ENCODE results near the gene LCN1. TPM values are rescaled to one million over a fixed set of nuclear protein-coding genes. Genes with fewer than 3 reads are reported as not detected.

Gene LCN1
- total RNA-seq, 1 donor: not detected

DNA sequence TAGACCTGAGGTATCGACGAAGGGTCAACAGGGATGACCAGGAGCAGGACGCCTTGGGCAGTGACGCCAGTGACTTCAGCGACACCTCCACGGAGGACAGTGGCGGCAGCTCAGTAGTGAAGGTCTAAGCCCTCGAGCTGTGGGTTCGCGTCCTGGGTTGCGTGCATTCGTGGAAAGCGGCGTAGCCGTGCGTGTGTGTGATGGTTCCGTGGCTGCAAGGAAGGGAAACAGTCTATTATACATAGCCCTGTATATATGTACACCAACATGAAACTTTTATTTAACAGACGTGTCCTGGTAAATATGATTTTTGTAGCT is 33.3 kb upstream of the LCN1 start:
- no peak for DNase-seq (ENCODE audit: low read depth in 2 of 3, low spot score in 2 of 3)

DNA sequence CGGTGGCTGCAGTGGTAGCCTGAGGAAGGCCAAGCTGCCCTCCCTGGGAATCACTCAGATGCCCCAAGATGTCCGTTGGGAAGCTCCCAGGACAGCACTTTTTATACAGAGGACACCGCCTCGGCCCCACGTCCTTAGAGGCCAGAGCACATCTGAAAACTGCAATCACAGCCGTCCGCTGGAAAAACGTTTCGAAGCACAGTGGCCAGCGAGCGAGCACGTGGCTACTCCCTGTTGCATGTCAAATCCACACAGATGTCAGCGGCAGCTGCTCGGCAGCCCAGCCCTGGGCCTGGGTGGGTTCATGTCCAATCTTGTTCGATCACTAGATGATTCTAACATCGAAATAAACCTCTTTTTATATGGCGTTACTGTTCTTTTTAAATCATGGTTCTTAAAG is 32.7 kb upstream of the LCN1 start:
- no peak for DNase-seq (ENCODE audit: low read depth in 2 of 3, low spot score in 2 of 3)

DNA sequence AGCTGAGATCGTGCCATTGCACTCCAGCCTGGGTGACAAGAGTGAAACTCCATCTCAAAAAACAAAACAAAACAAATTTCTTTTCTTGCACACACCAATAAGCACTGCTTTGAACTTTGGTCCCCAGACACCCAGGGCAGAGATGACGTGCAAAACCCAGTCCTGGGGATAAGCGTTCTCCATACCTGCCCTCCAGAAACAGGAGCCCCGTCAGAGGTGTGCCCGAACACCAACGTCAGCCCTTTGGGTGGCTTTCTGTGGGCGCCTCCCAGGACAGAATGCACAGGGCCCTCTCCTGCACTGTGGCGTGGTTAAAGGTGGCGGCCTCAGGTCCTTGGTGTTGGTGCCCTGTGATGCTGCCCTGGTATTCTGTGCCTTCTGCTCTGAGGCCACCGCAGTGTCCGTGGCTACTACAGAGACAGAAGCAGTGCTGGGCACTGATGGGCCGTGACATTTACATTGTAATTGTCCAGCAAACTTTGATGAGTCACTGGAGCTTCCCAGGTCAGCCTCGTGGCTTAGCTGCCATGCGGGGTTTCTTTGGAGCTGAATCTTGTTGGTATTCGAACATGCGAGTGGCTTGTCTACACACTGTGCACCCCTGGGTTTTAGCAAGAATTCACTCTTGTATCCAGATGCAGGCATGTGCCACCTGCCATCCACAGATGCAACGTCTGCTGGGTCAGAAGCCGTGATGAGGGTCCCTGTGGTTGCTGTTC is 31.9 kb upstream of the LCN1 start:
- no peak for DNase-seq (ENCODE audit: low read depth in 2 of 3, low spot score in 2 of 3)

DNA sequence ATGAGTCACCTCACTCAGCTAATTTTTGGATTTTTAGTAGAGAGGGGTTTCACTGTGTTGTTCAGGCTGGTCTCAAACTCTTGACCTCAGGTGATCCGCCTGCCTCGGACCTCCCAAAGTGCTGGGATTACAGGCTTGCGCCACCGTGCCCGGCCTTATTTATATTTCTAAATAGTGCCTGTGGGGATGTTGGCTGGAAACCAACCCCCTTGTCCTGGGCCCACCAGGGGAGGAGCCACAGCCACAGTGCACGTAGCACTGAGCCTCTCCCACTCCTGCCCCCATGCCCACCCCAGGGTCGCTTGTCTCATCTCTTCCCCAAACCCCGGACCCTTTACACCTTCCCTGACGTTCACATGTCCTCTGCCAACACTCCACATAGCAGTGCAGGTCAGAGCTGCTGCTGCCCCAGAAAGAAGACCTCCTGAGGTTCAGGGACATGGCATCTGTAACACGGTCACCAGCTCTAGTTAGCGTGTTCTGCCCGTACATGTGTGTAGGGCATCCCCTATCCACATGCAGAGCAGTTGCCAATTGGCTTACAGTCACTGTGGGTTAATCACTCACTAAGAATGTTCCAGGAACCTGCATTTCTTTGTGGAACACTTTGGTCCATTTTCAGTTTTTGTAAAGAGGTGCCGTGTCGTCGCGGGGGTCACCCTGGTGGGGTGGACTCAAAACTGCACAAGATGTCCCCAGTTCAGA is 30.9 kb upstream of the LCN1 start:
- DNase-seq (ENCODE audit: low read depth in 2 of 3, low spot score in 2 of 3): no peak

DNA sequence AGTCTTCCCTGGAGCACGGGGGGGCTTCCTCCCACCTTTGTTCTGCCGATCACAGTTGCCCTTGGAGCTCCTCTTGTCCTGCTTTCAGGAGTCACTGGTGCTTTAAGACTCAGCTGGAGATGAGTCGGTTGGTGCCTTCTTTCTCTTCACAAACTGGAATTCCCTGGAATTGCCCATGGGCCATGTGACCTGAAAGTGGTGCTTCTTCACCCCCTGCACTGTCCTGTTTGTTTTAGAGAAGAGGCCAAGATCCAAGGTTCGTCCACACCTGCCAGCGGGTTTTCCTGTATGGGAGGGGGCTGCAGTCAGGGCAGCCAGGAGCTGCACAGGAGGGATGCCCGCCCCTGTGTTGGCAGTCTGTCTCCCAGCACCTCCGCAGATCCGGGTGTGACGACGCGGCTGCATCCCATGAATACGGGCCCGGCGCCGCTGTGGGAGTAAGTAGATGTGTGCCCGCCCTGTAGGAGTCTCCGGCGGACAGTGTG is 30.2 kb upstream of the LCN1 start:
- no peak for DNase-seq (ENCODE audit: low read depth in 2 of 3, low spot score in 2 of 3)

DNA sequence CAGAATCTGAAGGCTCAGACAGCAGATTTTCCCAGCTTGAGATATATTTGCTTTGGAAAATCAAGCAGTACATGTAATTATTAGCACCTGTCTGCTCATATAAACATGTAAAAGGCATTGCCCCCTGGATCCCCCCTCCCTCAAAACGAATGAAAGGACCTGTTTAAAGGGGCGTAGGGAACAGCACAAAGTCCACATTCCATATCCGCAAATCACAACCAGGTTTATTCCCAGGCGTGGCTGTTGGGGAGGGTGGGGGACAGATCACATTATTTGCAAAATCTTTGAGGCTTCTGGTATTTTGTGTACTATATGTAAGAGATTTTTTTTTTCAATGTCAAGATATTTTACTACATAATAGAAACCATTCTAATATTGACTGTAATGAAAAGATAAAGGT is 29.5 kb upstream of the LCN1 start:
- no peak for DNase-seq (ENCODE audit: low read depth in 2 of 3, low spot score in 2 of 3)

DNA sequence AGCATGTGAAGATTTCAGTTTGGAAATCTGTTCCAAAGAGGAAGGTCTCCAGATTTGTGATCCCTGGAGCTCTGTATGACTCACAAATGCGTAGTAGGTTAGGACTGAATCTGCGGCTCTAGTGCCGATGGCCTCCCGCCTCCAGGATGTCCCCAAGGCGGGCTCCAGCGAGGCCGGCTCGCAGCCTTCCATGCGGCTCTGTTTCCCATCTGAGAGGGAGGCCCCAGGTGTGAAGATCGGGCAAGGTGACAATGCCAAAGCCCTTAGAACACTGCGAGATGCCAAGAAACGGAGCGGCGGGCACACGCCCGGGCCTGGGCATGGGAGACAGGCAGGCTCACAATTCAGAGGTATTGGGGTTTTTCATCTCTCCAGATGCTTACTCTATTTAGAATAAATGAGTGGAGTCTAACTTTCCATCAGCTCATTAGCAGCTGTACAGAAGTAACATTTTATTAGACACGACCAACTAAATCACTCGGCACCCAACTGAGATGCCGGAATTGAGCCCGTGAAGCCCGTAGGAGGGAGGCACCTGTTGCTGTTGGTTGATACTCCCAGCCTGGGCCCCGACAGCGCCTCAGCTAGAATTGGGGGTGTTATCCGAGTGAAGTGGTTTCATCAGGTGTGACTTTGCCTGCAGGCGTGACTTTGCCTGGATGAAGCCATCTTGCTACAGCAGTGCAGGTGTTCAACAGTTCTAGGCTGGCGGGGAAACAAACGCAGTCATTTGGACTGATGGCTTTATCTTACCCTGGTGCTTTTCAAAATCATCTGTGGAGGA is 28.2 kb upstream of the LCN1 start:
- DNase-seq (ENCODE audit: low read depth in 2 of 3, low spot score in 2 of 3): no peak

DNA sequence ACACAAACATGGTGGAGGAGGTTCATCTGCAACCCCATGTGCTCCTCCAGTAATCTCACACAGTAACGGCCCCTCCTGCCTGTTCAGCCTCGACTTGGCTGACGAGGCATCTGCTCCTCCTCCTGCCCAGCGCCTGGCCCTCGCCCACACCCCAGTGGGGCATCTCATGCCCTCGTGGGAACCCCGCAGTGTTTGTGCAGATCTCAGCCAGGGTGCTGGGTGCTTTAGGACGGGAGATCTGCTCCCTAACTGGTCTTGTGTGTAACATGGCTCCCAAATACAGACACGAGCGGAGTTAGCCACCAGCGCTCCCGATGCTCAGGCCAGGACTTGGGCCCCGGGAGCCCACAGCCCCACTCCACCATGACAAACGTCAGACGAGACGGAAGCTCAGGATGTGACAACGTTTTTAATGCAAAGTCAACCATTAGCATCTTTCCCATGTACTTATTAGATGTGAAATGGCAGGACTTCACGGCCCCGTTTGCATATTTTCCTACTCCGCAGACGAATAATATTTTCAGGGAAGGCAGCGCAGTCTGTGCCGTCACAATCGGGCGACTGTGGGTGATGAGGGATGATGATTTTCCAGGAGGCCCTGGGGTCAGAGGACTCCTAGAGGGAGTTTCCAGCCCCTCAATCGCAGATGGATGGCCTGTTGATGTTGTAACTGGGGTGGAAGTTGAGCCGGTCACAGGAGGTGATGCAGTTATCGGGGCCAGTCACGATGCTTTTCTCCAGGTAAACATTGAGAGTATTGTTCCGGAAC is 26.3 kb upstream of the LCN1 start:
- no peak for DNase-seq (ENCODE audit: low read depth in 2 of 3, low spot score in 2 of 3)

DNA sequence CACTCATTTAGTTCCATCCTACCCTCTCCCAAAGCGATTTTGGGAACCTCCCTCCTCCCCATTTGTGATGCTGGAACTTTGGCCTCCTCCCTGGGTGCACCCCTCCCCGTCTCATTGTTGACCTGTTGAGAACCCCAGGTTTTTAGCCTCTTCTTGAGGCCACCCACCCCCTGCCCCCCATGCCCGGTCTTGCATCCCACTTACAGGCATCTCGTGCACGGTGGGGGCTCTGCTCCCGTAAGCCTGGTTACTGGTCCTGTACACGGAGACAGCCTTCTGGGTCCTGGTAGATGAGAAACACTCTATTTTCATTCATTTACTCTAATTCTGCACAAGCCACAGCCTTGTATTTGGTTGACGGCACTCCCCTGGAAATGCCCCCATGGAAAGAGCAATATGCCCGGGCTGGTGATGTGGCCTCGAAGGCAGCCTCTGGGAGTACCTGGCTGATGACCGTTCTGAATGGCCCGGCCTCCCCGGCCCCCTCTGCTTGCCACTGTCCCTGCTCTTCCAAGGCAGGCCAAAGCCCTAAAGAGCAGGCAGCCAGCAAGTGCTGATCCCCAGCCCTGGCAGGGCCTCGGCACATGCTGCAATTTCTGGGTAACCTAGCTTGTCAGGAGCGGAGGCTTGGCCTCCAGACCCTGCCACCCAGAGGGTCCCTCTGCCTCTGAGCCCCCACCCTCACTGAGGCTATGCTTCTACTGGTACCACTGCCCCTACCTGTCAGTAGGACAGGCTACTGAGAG is 22.7 kb upstream of the LCN1 start:
- DNase-seq (ENCODE audit: low read depth in 2 of 3, low spot score in 2 of 3): no peak

DNA sequence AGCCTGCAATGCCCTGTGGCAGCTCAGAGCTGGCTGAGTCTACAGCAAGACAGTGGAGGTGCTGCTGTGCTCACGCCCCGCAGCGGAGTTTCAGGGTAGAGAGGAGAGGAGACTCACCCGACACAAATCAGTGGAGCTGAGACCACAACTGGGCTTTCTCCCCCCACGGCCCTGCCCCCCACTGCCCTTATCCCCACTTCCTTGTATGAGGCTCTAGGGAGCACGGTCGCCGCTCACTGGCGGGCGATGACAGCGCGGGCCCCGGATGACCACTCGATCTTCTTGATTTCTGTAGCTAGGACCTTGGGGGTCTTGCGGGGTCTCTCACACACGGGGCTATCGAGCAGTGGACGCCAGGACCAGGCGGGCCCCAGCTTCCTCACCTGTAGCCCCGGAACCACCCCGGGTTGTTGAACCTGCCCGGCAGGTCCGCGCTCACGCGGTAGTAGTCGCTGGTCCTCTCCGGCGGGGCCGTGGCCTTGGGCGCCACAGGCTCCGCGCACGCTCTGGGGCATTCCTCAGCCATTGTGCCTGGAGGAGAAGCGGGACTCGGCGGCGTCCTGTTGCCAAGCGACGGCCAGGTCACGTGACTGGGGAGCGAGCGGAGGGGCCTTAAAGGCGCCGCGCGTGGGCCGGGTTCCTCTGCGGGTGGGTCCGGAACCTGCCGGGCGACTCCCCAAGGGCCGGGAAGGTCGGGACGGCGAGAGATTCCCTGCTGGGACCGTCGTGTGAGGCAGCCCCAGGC is 21.7 kb upstream of the LCN1 start:
- peak; percentile 73 to 86 (median 80) for DNase-seq (ENCODE audit: low read depth in 2 of 3, low spot score in 2 of 3)

DNA sequence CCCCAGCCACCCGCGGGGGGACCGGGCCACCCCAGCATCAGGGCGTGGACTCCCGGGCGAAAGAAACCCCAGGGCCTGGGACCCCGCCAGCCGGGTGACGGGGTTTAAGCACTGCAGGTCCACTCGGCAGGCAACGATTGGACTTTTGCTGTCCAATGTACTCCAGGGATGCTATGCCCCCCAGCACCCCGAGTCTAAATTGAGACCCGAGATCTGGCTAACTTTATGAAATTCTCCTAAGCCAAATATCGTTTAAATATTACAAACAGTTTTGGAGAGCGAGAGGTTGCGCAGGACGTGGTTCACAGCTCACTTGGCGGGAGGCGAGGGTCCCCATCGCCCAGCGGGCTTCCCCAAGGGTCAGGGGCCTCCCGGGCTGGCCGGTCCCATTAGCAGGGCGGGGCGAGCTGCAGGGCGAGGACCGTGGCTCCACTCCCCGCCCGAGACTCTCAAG is 21.1 kb upstream of the LCN1 start:
- DNase-seq (ENCODE audit: low read depth in 2 of 3, low spot score in 2 of 3): peak in 1 of 3 donors; percentile 26

DNA sequence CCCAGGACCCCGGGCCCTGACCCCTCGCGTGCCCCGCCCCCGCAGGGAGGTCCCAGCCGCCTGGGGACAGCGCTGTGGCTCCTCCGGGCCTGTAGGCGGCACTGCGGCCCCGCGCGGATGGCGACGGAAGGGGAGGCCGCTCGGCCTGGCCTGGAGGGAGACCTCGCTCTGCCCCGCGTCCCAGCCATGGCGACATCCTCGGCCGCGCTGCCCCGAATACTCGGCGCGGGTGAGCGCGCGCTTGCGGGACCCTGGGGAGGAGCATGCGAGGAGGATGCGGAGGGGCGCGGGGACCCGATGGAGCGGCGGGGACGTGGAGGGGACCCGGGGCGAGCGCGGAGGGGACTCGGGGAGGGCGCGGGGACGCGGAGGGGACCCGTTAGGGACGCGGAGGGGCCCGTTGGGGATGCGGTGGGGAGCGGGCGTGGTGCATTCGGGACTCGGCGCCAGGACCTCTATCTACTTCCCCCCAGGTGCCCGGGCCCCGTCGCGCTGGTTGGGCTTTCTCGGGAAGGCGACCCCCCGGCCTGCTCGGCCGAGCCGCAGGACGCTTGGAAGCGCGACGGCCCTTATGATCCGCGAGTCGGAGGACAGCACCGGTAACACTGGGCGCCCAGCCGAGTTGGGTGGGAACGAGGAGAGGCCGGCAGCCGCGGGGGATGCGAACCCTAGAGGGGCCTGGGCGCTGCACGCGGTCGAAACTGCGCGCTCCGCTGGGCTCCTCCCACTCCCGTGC is 20.5 kb upstream of the LCN1 start, which contains the start of gene MRPS2:
Gene MRPS2 (plus strand): TSS at position 158 of the 736 bp plus-strand sequence. CDS start 29 bp downstream, at position 187.
- peak; percentile 71 to 88 (median 84) for DNase-seq (ENCODE audit: low read depth in 2 of 3, low spot score in 2 of 3)

DNA sequence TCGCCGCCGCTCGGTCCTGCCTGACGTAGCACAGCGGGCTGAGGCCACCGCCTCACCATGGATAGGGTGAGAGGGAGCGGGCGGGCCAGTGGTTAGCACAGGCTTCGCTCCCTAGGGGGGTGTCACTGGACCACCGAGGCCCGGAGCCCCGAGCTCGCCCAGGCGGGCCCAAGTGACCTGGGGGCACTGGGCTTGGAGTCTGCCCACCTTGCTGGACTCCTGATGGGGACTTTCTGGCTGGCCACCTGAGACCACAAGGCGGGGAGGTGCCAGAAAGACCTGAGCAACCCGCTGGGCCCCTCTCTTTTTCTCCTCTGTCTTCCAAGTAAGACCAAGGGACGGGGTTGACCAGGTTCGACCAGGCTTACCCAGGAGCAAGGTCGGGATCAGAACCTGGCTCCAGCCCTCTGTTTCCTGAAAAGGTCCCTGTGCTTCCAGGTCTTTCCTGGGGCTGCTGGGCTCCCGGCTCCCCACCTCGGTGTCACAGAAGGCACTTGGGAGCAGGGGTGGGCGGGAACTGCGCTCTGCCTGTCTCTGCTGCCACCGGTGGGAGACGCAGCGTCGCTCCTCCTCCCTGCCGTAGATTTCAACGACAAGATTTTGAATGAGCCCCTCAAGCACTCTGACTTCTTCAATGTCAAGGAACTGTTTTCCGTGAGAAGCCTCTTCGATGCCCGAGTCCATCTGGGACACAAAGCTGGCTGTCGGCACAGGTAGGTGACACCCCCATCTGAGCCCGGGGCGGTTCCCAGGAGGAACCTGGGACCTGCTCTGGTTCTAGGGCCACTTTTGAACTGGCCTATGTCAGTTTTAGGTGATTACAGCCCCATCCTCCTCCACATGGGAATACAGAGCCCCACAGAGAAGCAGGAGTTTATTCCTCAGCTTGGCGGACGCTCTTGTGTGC is 19.7 kb upstream of the LCN1 start:
- DNase-seq (ENCODE audit: low read depth in 2 of 3, low spot score in 2 of 3): no peak

DNA sequence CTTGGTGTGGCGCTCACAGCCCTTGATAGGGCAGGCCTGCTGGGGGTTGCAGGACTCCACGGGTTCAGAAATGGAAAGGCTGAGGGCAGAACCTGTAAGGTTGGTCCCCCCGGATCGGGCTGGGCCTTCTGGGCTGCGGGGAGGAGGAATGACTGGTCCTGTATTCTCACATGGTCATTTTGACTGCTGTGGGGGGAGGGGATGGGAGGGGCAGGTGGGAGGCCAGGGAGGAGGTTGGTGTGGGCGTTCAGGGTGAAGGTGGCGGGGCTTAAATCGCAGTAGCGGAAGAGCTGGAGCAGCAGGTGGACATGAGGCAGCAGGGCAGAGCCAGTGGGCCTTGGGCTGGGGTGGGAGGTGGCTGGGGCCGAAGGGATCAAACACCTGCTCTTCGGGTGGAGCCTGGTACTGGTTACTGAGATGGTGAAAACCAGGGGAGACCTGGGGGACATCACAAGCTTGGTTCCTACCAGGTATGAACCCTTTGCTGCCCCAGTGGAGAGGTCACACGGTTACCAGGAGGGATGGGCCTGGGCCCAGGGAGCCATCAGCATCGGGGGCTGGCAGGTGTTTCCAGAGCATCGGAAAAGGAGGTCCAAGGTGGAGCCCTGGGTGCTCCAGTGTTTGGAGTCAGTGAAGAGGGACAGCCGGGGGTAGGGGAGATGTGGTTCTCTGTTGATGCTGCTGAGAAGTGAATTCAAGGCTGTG is 18.9 kb upstream of the LCN1 start:
- no peak for DNase-seq (ENCODE audit: low read depth in 2 of 3, low spot score in 2 of 3)

DNA sequence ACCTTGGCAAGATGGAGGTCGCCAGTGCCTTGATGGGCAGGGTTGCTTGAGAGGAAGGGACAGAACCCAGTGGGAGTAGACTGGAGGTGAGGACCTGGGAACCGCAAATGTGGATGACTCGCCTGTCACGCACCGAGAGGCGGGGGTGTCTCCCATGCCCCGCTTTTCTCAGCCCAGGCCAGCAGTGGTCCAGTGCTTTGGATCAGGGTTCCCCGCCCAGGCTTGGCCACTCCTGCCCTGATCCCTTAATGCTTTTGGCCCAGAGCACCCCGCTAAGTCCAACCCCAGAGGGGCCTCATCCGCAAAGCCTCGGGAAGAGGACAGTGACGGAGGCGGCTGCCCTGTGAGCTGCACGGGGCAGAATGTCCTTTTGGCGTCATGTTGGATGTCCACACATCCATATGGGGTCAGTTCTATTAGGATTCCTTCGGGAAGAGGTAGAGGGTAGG is 18.3 kb upstream of the LCN1 start:
- no peak for DNase-seq (ENCODE audit: low read depth in 2 of 3, low spot score in 2 of 3)

DNA sequence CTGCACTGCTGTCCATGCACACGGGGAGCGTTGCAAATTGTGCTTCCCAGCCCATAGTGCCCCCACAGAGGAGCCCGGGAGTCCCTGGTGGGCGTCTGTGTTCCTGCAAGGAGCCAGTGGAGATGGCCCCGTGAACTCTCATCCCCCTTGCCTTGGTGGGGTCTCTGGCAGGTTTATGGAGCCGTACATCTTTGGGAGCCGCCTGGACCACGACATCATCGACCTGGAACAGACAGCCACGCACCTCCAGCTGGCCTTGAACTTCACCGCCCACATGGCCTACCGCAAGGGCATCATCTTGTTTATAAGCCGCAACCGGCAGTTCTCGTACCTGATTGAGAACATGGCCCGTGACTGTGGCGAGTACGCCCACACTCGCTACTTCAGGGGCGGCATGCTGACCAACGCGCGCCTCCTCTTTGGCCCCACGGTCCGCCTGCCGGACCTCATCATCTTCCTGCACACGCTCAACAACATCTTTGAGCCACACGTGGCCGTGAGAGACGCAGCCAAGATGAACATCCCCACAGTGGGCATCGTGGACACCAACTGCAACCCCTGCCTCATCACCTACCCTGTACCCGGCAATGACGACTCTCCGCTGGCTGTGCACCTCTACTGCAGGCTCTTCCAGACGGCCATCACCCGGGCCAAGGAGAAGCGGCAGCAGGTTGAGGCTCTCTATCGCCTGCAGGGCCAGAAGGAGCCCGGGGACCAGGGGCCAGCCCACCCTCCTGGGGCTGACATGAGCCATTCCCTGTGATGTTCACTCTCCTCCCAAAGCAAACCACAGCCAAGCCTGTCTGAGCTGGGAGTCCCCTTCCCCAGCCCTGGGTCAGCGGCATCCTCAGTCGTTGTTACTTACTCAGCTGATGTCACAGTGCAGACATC is 17.6 kb upstream of the LCN1 start:
- DNase-seq (ENCODE audit: low read depth in 2 of 3, low spot score in 2 of 3): no peak

All from hematopoietic multipotent progenitor cell (in vitro differentiated cells).